Muscle of leg (tissue), 11 donors: ENCODE results near the gene GJA3. TPM values are rescaled to one million over a fixed set of nuclear protein-coding genes. Genes with fewer than 3 reads are reported as not detected.

Experiments
- DNase-seq: peaks from one replicate; pipeline ENCODE4 v3.0.0; 2013
- H3K27ac ChIP-seq: one replicate; pipeline ENCODE4 v1.5.1; 2013; ENCODE audit warnings: mild to moderate bottlenecking, low read length, control low read depth
- H3K27me3 ChIP-seq: one replicate; pipeline ENCODE4 v1.6.1; 2013; ENCODE audit warnings: low read length; ENCODE audit not compliant: control insufficient read depth, insufficient read depth
- H3K36me3 ChIP-seq: one replicate; pipeline ENCODE4 v1.6.1; 2013; ENCODE audit warnings: low read length; ENCODE audit not compliant: control insufficient read depth, insufficient read depth
- H3K4me1 ChIP-seq: one replicate; pipeline ENCODE4 v1.6.1; 2013; ENCODE audit warnings: low read length; ENCODE audit not compliant: control insufficient read depth, insufficient read depth
- H3K4me3 ChIP-seq: one replicate; pipeline ENCODE4 v1.5.1; 2013; ENCODE audit warnings: low read length, control low read depth
- H3K9me3 ChIP-seq: replicated peaks from 2 replicates; pipeline ENCODE4 v1.6.1; 2013; ENCODE audit warnings: low read depth, low read length; ENCODE audit not compliant: control insufficient read depth
- whole genome bisulfite sequencing: methylation state at CpG from one replicate; pipeline ENCODE4 v1.1.5; 2013; ENCODE audit warnings: missing lambda C conversion rate; ENCODE audit not compliant: insufficient coverage; 5-methylcytosine and 5-hydroxymethylcytosine counted together
- polyA plus RNA-seq, 8 donors: library from polyadenylated mRNA; unstranded; fragments of 120-200 nt; gene quantifications; one replicate each; pipeline versions ENCODE4 v1.2.1 to v1.2.3, GENCODE V29; 2013; ENCODE audit warnings: inconsistent platforms in 1 of 8, low replicate concordance in 1 of 8; ENCODE audit not compliant: insufficient read length in 8 of 8, insufficient read depth in 1 of 8
- total RNA-seq: library from RNA; stranded (reverse); fragments of 120-200 nt; gene quantifications from one replicate; pipeline ENCODE4 v1.2.4, GENCODE V29; 2013

Gene GJA3
- total and polyA plus RNA-seq, 9 donors: 1.2 to 2.7 (median 2.1) TPM

GRCh38 chr13:20141238-20142022 is 19.4 kb downstream of the GJA3 start:
- peak; percentile 61 for DNase-seq
- H3K4me1 ChIP-seq: peaks cover 19% of the 10 kb centered on the region

GRCh38 chr13:20140487-20140886 is 20.4 kb downstream of the GJA3 start:
- Histone ChIP-seq H3K4me1 (peaks cover 19% of the 10 kb centered on the region), H3K9me3 (no peaks in the 10 kb centered on the region), H3K27me3 (peaks cover 54% of the 10 kb centered on the region), H3K4me3 (no peak overlapping the region), H3K27ac (peak overlapping the region; percentile 29), H3K36me3 (no peaks in the 10 kb centered on the region)
- no peak for DNase-seq
- no CpG with 5 or more reads among the region's 4 CpGs for WGBS

More at GRCh38 chr13:20141238-20142022, 19.4 kb downstream of the GJA3 start:
- no peaks in the 10 kb centered on the region for H3K9me3 ChIP-seq
- H3K36me3 ChIP-seq: no peaks in the 10 kb centered on the region
- peak overlapping the region; percentile 45 for H3K27ac ChIP-seq
- 26% methylated on average over 10 of the region's 14 CpGs for WGBS
- H3K27me3 ChIP-seq: peaks cover 57% of the 10 kb centered on the region
- no peak overlapping the region for H3K4me3 ChIP-seq

- peaks cover 19% of the 10 kb centered on the region for H3K4me1 ChIP-seq
- no peak for DNase-seq
- no peaks in the 10 kb centered on the region for H3K36me3 ChIP-seq
- no peak overlapping the region for H3K4me3 ChIP-seq
- no peaks in the 10 kb centered on the region for H3K9me3 ChIP-seq
- H3K27me3 ChIP-seq: peaks cover 46% of the 10 kb centered on the region
- WGBS: no CpG with 5 or more reads among the region's 2 CpGs
- H3K27ac ChIP-seq: no peak overlapping the region
Measured at GRCh38 chr13:20137875-20138274, 23.0 kb downstream of the GJA3 start.

GRCh38 chr13:20136781-20137703 is 23.8 kb downstream of the GJA3 start:
- Histone ChIP-seq H3K36me3 (no peaks in the 10 kb centered on the region), H3K4me1 (peaks cover 16% of the 10 kb centered on the region), H3K27ac (no peak overlapping the region), H3K9me3 (no peaks in the 10 kb centered on the region), H3K27me3 (peaks cover 40% of the 10 kb centered on the region), H3K4me3 (no peak overlapping the region)
- WGBS: 4% methylated on average over 33 of the region's 56 CpGs
- DNase-seq: no peak

GRCh38 chr13:20134732-20135131 is 26.1 kb downstream of the GJA3 start:
- Histone ChIP-seq H3K27ac (no peak overlapping the region), H3K4me3 (no peak overlapping the region), H3K36me3 (no peaks in the 10 kb centered on the region), H3K27me3 (peaks cover 38% of the 10 kb centered on the region), H3K4me1 (peaks cover 5% of the 10 kb centered on the region), H3K9me3 (no peaks in the 10 kb centered on the region)
- 46% methylated on average over 4 of the region's 8 CpGs for whole genome bisulfite sequencing
- no peak for DNase-seq

GRCh38 chr13:20132052-20132634 is 28.7 kb downstream of the GJA3 start:
- H3K4me3 ChIP-seq: no peak overlapping the region
- peaks cover 51% of the 10 kb centered on the region for H3K27me3 ChIP-seq
- 88% methylated on average over 2 of the region's 10 CpGs for WGBS
- peaks cover 19% of the 10 kb centered on the region for H3K4me1 ChIP-seq
- no peaks in the 10 kb centered on the region for H3K9me3 ChIP-seq
- H3K27ac ChIP-seq: no peak overlapping the region
- no peaks in the 10 kb centered on the region for H3K36me3 ChIP-seq
- no peak for DNase-seq

- H3K36me3 ChIP-seq: no peaks in the 10 kb centered on the region
- peaks cover 48% of the 10 kb centered on the region for H3K27me3 ChIP-seq
- peaks cover 20% of the 10 kb centered on the region for H3K4me1 ChIP-seq
- no peak overlapping the region for H3K4me3 ChIP-seq
- H3K9me3 ChIP-seq: no peaks in the 10 kb centered on the region
- 85% methylated on average over 3 of the region's 11 CpGs for WGBS
- H3K27ac ChIP-seq: no peak overlapping the region
- DNase-seq: no peak
Measured at GRCh38 chr13:20131057-20131832, 29.6 kb downstream of the GJA3 start.

GRCh38 chr13:20130652-20131051 is 30.2 kb downstream of the GJA3 start:
- DNase-seq: no peak
- Histone ChIP-seq H3K4me1 (peaks cover 20% of the 10 kb centered on the region), H3K36me3 (no peaks in the 10 kb centered on the region), H3K4me3 (no peak overlapping the region), H3K27me3 (peaks cover 46% of the 10 kb centered on the region), H3K27ac (no peak overlapping the region), H3K9me3 (no peaks in the 10 kb centered on the region)
- WGBS: 83% methylated on average over 2 of the region's 2 CpGs

- Histone ChIP-seq H3K27ac (no peak overlapping the region), H3K36me3 (no peaks in the 10 kb centered on the region), H3K4me3 (no peak overlapping the region), H3K9me3 (no peaks in the 10 kb centered on the region), H3K27me3 (peaks cover 43% of the 10 kb centered on the region), H3K4me1 (peaks cover 20% of the 10 kb centered on the region)
- no CpG with 5 or more reads among the region's 2 CpGs for WGBS
- no peak for DNase-seq
Measured at GRCh38 chr13:20130012-20130411, 30.8 kb downstream of the GJA3 start.
